GM12891 (cell line): Measurements from ENCODE around the gene GCK.

ENCODE experiments used
- DNase-seq: peaks from one replicate; pipeline ENCODE4 v3.0.0; 2011; ENCODE audit warnings: low spot score; ENCODE audit not compliant: insufficient read length
- FAIRE-seq: peaks from 2 replicates; lab custom pipeline; 2011; peaks lifted over from hg19 to GRCh38; lab: Jason Lieb, UNC
- PAX5 ChIP-seq: IDR thresholded peaks from 2 replicates; pipeline ENCODE4 v1.6.1; 2011; ENCODE audit warnings: low read length, moderate library complexity, mild to moderate bottlenecking; ENCODE audit not compliant: insufficient read depth, severe bottlenecking
- POLR2A ChIP-seq: IDR thresholded peaks from 2 replicates; pipeline ENCODE4 v1.6.1; 2011; ENCODE audit warnings: low read depth, low read length, control low read depth
- POLR2AphosphoS5 ChIP-seq: IDR thresholded peaks from 2 replicates; pipeline ENCODE4 v1.6.1; 2011; ENCODE audit warnings: low read depth, low read length, control low read depth
- POU2F2 ChIP-seq: IDR thresholded peaks from 2 replicates; pipeline ENCODE4 v1.6.1; 2011; ENCODE audit warnings: low read depth, mild to moderate bottlenecking, control low read depth, low read length, moderate library complexity
- SPI1 ChIP-seq: IDR thresholded peaks from 2 replicates; pipeline ENCODE4 v1.6.1; 2011; ENCODE audit warnings: low read depth, low read length, control low read depth
- TAF1 ChIP-seq: IDR thresholded peaks from 2 replicates; pipeline ENCODE4 v1.6.1; 2011; ENCODE audit warnings: low read depth, low read length, control low read depth

Gene GCK

GRCh38 chr7:44151956-44152355 is 37.3 kb downstream of the GCK start:
- DNase-seq (no peak), FAIRE-seq (no peak)
- no peak for TF ChIP-seq PAX5
- TF ChIP-seq SPI1 = no peak
- TF ChIP-seq POLR2AphosphoS5 = no peak
- TF ChIP-seq POLR2A = no peak
- TF ChIP-seq POU2F2 = no peak
- TF ChIP-seq TAF1 = no peak

DNA sequence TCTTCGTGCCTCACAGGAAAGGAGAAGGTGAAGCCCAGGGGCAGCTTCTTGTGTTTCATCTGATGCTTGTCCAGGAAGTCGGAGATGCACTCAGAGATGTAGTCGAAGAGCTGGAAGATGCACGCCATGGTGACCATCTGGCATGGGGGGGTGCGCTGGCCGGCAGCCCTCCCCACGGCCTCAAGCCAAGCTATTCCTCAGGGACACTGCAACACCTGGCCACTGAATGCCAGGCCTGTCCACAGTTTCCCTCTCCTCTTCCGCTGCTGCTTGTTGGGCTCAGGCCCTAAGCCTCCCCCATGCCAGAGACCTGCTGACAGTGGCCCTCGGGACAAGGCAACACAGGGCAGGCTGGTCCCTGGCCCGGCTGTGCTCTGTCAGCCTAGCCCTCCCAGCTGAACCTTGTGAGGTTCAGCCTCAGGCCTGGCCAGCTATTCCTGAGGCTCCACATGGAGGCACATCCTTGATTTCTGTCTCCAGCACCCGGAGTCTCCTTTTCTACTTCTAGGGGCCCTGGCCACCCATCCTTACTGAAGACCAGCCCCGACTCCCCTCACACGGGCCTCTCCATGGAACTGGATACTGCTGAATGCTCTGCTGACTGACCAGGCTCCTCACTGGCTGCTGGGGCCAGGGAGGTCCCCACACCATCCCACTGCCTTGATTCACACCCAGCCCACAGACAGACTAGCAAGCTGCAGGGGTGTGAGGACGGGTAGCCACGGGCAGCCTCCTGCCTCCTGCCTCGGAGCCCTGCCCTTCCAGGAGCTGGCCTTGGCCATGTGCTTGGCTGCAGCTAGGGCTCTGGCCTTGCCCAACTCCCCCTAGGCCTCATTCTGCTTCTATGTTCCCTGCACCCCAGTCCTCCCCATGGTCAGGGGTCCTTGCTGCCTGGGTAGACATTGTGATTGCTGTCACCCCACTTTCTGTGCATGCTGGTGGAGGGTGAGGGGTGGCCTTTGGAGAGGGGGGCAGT is 38.0 kb downstream of the GCK start:
- no peak for DNase-seq
- no peak for TF ChIP-seq POU2F2
- no peak for TF ChIP-seq POLR2A
- TF ChIP-seq PAX5 = no peak
- no peak for TF ChIP-seq SPI1
- no peak for TF ChIP-seq TAF1
- no peak for TF ChIP-seq POLR2AphosphoS5
- FAIRE-seq = no peak

GRCh38 chr7:44150466-44150832 is 38.8 kb downstream of the GCK start:
- DNase-seq = peak; percentile 73
- TF ChIP-seq POLR2AphosphoS5 (no peak), POU2F2 (0 out of 2 replicates have a peak, but pooled peaks have one; percentile 41), SPI1 (peak; percentile 86), TAF1 (no peak)
- peak; percentile 99 for FAIRE-seq

- DNase-seq = no peak
- no peak for TF ChIP-seq TAF1
- no peak for TF ChIP-seq PAX5
- TF ChIP-seq POU2F2 = no peak
- TF ChIP-seq POLR2AphosphoS5 = no peak
- no peak for TF ChIP-seq POLR2A
- TF ChIP-seq SPI1 = no peak
- no peak for FAIRE-seq
Observed at GRCh38 chr7:44149571-44150465, 39.4 kb downstream of the GCK start.

DNA sequence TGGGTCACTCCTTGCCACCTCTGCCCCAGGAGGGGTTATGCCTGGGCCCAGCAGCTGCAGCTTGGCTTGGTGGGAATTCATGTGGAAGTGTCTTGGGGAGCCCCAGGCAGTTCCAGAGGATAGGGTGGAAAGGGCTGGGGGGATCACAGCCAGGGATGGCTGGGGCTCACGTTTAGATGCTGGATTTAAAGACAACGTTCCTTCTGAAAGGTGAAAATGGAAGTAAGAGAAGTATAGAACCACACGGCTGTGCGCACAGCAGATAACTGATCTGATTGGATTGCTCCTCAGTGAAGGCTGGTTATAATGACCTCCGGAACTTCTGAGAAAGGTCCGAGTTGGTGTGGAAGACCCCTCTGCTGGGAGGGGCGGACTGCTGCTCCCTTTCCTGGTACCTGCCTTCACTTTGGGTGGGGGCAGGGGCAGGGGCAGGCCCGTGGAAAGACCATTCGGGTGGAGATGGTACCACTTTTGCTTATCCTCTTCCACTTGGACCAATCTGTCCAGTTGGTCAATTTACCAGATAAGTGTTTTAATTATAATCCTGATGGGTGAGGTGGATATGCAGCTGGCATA is 40.2 kb downstream of the GCK start:
- TF ChIP-seq SPI1 (no peak), POLR2AphosphoS5 (no peak), POU2F2 (no peak), PAX5 (no peak), TAF1 (no peak), POLR2A (no peak)
- DNase-seq (no peak), FAIRE-seq (no peak)

DNA sequence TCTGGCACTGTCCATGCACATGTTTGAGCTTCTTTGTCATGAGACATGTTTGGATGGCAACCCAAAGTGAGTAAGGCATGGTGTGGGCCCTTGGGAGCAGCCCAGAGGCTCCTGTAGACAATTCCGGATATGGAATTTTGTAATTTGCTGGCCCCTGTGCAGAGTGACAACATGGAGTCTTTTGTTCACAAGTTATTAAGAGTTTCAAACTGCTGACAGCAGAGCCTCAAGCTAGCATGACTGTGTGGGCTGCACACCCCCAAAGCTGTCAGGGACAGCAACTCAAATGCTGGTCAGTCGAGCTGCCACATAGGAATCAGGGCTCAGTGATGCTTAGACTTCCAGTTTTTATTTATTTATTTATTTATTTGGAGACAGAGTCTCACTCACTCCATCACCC is 41.1 kb downstream of the GCK start:
- DNase-seq (no peak), FAIRE-seq (no peak)
- no peak for TF ChIP-seq POLR2A
- TF ChIP-seq POU2F2 = no peak
- no peak for TF ChIP-seq SPI1
- no peak for TF ChIP-seq TAF1
- no peak for TF ChIP-seq POLR2AphosphoS5
- TF ChIP-seq PAX5 = no peak

GRCh38 chr7:44147026-44147991 is 41.9 kb downstream of the GCK start:
- DNase-seq = no peak
- FAIRE-seq = no peak
- TF ChIP-seq POLR2AphosphoS5 (no peak), POU2F2 (no peak), SPI1 (no peak), POLR2A (no peak), TAF1 (no peak), PAX5 (no peak)

- DNase-seq (peak; percentile 79), FAIRE-seq (no peak)
- TF ChIP-seq POLR2A (no peak), POU2F2 (no peak), PAX5 (no peak), SPI1 (no peak), TAF1 (no peak), POLR2AphosphoS5 (no peak)
Observed at GRCh38 chr7:44145969-44146911, 43.0 kb downstream of the GCK start.
